HG02759 (cell line): ENCODE data around the gene TMPRSS7.
"Not testable (repeated sequence)": the region's sequence is repeated elsewhere in the genome, so short reads cannot be mapped to it uniquely, and the experiment has no call there.

Experiments
- ATAC-seq: cut with Tn5 transposase; IDR thresholded peaks from one replicate; pipeline ENCODE4 v1.9.1; 2021; ENCODE audit warnings: mild to moderate bottlenecking, moderate library complexity; ENCODE audit not compliant: unreplicated experiment

The TMPRSS7 gene

DNA sequence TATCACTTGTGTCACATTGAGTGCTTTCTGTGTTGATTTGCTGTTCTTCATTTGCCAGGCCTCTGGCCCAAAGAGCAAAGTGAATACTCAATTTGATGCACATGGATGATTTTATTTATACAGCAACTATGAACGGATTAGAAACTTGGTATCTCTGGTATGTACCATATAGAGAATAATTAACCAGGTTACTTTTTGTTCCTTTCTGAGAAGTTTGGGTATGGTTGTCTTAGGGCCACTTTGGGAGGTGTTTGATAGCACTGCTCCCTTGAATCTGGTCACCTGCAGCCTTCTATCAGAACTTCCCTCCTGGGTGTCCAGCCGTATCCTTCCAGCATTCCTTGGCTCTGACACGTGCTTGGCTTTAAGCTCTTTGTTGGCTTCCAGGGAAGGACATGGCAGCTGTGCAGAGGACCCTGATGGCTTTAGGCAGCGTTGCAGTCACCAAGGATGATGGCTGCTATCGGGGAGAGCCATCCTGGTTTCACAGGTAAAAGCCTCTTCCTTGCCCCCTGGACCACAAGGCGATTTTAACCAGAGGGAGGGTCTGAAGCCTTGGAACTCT lies 23.1 kb upstream of the TMPRSS7 start:
- ATAC-seq: no peak

- no peak for ATAC-seq
These were observed 22.1 kb upstream of the TMPRSS7 start for GRCh38 chr3:112012205-112012992.

DNA sequence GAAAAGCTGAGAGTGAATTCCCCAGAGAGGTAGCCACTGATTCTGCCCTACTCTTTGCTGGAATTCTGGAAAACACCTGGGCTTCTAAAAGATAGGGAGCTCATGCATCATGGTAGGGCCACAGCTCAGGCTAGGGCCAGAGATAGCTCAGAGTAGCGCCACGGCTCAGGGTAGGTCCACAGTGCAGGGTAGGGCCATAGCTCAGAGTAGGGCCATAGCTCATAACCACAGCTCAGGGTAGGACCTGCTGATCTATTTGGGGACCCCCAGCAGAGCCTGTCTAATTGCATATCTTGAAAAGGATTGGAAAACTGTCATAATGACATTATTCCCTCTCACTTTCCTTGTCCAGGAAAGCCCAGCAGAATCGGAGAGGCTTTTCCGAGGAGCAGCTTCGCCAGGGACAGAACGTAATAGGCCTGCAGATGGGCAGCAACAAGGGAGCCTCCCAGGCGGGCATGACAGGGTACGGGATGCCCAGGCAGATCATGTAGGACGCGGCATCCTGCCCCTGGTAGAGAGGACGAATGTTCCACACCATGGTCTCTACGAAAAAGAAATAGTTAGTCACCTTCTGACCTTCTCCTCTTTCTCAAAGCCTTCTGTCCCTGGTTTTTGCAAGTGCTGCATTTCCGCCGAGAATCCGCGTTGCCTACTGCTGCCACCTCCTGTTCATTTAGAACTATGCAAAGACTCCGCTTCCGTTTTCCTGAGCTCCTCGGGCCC lies 21.3 kb upstream of the TMPRSS7 start:
- peak; percentile 84 for ATAC-seq

DNA sequence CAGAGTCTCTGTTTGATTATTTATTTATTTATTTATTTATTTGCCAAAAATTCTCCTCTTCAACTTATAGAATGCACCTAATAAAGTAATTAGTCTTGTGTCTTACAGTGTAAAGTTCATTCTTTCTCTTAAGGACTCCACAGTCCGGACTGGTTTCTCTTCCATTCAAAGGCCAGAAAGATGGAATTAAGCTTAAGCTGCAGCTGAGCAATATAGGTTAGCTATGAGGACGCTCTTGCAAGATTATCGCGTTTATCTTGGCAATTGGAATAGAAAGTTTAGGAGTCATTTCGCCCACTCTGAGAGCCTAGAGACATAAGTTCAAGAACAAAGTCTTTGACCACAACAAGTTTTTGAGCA lies 20.8 kb upstream of the TMPRSS7 start:
- ATAC-seq: peak; percentile 22

GRCh38 chr3:112017091-112017490 lies 17.4 kb upstream of the TMPRSS7 start:
- ATAC-seq: no peak

DNA sequence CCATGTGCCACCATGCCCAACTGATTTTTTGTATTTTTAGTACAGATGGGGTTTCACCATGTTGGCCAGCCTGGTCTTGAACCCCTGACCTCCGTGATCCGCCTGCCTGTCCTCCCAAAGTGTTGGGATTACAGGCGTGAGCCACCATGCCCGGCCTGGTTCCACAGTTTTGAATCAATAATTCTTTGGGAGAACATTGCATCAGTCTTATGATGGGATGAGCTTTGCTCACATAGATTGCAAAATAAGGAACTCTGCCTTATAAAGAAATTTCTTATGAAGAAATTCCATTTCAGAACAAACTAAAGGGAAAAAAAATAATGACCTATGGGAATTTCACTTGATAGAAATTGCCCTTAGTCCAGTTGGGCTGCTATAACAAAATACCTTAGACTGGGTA lies 15.8 kb upstream of the TMPRSS7 start:
- no peak for ATAC-seq

DNA sequence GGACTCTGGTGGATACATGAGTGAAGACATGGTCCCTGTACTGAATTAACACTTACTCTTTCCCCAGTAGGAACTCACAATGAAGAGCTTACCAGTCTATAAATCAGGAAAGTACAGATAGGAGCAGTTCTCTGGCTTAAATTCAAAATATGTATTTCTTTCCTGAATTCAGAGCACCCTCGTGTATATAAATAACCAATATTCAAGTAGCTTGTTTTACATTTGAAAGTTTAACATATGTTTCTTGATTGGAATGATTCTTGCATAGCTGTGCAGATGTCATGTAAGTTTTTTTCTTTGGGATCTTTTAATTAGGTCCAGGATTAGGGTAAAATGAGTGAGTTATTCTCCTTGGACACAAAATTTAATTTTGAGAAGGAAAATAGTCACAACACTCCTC lies 14.8 kb upstream of the TMPRSS7 start:
- ATAC-seq: no peak

- no peak for ATAC-seq
These were observed 13.9 kb upstream of the TMPRSS7 start for GRCh38 chr3:112020674-112021085.

- no peak for ATAC-seq
These were observed 7.4 kb upstream of the TMPRSS7 start for GRCh38 chr3:112027142-112027541.

- ATAC-seq: no peak
These were observed 6.7 kb upstream of the TMPRSS7 start for GRCh38 chr3:112027826-112028225.

DNA sequence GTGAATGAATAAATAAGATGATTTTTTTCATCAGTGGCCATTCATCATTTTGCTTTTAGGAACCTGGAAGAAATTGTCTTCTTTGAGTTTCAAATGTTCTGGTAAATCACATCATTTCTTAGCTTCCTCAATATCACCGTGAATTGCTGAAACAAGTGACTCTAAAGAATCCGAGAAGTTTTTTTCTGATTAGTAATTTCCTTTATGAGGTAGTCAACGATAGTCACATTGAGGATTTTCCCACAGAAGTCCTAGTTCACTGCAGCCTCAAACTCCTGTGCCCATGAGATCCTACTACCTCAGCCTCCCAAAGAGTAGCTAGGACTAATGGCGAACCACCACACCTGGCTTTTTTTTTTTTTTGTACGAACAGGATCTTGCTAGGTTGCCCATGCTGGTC lies 3.6 kb upstream of the TMPRSS7 start:
- ATAC-seq: no peak

DNA sequence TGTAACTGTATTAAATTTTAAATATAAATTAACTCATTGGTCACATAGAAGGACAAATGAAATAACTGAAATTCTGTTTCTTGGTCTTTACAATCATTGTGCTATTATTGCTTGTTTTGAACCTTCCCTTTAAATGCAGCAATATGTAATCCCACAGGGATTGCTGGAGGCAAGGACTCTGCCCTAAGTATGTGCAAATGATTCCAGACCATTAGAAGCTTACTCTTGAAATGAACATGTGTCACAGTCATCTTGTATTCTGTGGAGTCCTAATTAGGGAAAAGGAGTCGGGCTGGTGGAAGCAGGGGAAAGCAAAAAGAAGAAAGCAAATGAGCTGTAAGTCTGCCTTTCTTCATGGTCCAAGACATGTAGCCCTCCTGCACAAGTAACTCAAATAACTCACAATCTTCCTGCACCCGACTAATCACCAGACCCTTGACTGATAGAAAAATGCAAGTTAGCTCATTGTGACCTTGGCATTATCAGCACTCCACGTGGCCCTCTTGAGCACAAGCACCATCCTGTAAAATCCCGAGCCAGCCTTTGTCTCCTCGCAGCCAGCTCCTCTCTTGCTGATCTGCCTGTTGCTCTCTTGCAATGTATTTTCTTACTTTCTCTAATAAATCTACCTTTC lies 2.3 kb upstream of the TMPRSS7 start:
- ATAC-seq: no peak

DNA sequence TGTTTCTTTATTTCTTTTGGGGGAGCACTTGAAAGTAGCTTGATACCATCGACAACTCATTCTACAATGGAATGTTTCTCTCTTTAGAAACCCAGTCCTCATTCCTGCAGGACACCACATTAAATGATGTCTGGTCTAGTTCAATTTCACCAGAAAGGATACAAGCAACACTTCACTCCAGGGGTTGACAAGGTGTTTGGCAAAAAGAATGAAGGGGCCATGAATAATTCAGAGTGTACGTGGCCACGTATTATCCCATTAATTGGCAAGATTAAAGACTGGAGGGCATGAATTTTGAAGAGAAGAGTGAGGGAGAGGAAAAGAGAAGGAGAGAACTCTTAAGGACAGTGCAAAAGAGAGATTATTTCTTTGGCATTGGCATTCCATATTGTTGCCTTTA lies 705 bp downstream of the TMPRSS7 start:
- no peak for ATAC-seq

DNA sequence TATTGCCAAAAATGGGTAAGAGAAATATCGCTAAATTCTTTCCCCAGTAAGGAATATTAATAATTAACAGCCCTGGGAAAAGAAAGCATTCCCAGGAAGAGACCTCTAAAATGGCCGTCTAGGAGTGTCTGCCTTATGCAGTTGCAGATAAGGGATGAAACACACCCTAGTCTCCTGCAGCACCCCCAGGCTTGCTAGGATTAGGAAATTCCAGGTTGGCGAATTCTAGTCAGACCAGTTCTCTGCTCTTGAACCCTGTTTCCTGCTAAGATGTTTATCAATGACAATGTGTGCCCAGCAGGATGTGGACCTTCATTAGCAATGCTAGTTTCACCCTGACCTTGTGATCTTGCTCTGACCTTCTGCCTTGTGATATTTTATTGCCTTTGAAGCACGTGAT lies 2.7 kb downstream of the TMPRSS7 start:
- ATAC-seq: not testable (repeated sequence)

DNA sequence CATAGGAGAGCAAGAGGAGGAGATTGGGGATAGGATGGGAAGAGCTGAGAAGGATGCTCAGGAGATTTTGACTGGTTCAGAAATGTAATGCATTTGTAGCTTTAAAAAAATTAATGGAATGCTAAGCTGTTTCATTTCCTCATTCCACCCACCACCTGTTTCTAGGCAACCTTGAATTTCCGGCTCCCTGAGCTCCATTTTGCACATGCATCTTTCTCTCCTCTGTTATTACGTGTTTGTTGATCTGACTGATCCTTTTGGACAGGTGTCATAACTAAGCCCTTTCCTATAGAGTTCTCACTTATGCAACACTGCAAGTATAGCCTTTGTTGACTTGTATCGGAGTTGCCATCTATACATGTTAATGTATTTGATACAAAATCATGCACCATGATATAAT lies 4.3 kb downstream of the TMPRSS7 start:
- peak; percentile 51 for ATAC-seq

DNA sequence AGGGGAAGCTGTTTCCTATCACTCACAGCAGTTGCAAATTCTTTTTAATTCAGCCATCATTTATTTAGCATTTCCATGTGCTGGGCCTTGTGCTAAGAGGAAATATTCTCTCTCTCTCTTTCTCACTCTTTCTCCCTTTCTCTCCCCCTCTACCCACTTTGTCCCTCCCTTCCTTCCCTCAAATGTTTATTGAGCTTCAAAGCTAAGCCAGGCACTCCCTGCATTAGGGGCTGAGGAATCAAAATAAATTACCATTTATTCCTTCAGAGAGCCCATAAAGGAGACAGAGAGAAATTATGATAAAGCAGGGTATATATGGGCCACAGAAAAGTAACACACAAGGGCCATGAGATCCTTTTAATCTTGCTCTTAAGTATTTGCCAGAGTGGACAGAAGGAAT lies 6.8 kb downstream of the TMPRSS7 start:
- no peak for ATAC-seq

DNA sequence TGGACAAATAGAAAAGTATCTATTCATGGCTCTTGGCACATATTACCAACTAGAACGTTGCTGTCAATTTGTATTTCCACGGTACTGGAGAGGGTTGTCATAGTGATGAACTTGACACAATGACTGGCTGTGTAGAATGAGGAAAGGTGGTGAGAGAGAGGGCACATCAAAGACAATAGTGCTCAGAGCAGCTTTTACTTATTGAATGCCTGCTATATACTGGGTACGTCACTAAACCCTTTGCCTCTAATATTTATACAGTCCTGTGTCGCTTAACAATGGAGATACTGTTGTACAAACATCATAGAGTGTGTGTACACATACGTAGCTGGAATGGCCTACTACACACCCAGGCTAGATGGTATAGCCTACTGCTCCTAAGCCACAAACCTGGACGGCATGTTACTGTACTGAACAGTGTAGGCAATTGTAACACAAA lies 8.3 kb downstream of the TMPRSS7 start:
- no peak for ATAC-seq

DNA sequence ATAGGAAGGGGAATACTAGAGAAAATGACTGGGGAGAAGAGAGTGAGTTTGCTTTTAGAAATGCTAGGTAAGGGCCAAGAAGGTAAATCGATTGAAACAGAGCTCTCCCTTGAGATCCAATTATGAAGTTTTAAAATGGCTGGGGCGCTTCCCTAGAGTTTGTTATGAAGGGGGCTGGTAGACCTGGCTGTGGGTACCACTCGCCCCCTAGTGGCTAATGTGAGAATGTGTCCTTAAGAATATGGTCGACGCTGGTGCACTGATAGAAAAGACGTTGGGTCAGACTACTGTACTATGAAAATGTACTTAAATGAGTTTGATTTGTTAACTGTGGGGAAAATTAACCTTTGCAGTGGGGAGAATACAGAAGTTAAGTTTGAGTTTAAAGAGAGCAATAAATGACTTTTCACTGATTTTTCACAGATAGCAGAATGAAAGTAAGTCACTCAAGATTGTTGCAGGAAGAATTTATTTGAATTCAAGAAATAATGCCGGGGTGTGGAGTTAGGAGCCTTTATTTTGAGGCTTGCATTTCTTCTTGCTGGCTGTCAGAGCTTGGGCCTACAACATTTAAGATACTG lies 9.2 kb downstream of the TMPRSS7 start:
- ATAC-seq: peak; percentile 89

DNA sequence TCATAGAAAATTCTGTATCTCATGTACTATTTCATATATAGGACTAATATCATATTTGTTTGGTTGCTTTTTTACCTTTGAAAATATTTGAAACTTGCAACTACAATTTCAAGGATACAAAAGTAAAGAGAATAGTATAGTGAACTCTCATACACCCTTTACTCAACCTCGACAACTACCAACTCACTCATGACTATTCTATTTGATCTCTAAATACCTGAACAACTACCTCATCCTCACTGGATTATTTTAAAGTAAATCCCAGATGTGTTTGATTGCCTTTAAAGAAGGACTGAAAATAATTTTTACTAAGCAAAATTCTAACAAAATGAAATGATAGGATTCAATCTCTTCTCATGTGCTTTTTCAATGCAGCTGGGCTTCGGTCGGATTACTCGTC lies 12.1 kb downstream of the TMPRSS7 start:
- no peak for ATAC-seq

DNA sequence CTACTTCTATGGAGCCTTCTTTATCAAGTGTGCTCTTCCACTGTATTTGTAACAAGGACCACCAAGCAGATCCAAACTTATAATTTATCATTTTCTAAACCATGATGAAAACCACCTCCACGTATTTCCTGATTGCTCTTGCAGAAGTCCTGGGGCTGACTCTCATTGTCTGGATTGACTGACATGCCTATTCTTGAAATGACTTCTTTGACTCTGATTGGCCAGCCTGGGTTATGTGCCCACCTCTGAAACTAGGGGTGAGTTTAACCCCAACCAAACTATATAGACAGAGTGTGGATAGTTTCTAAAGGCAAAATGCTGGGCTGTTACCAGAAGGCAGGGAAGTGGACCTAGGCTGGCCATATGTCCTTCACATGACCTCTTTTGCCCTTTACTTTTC lies 12.7 kb downstream of the TMPRSS7 start:
- peak; percentile 61 for ATAC-seq

DNA sequence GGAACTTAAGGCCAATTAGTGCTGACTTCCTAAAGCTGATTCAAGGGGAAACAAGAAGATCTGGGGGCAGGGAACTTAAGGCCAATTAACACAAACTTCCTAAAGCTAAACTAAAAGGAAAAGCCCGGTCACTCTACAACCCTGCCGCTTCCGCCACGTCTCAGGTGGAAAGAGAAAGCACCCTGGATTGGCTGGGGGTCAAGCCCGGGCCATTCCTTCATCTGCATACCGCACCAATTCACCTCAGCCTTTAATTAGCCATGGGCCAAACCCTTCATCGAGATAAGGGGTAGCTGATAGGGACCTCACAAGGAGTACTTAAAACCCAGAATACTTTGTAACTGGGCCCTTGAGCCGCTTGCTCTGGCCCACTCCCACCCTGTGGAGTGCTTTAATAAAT lies 14.4 kb downstream of the TMPRSS7 start:
- ATAC-seq: no peak
